Measurements from ENCODE around the gene FMN2.
"Not testable (repeated sequence)": the region's sequence is repeated elsewhere in the genome, so short reads cannot be mapped to it uniquely, and the experiment has no call there.

The FMN2 gene

DNA sequence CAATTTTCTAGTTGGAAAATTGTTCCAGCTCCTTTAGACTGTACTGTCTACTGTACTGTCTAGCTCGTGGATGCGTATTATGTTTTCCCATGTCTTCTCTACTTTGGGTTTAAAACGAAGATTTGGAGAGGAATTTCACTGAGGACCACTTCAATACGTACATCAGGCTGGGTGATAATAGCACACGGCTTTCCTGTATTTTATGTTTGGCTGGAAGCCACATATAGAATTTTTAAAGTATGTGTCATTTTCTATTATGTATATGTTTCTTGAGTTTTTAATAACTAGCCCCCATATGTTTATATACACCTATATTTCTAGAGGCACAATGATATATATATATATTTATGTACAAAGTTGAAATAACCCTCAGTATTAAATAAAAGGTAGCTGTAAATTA, 293.9 kb downstream of the FMN2 start:
- no peak for ATAC-seq

DNA sequence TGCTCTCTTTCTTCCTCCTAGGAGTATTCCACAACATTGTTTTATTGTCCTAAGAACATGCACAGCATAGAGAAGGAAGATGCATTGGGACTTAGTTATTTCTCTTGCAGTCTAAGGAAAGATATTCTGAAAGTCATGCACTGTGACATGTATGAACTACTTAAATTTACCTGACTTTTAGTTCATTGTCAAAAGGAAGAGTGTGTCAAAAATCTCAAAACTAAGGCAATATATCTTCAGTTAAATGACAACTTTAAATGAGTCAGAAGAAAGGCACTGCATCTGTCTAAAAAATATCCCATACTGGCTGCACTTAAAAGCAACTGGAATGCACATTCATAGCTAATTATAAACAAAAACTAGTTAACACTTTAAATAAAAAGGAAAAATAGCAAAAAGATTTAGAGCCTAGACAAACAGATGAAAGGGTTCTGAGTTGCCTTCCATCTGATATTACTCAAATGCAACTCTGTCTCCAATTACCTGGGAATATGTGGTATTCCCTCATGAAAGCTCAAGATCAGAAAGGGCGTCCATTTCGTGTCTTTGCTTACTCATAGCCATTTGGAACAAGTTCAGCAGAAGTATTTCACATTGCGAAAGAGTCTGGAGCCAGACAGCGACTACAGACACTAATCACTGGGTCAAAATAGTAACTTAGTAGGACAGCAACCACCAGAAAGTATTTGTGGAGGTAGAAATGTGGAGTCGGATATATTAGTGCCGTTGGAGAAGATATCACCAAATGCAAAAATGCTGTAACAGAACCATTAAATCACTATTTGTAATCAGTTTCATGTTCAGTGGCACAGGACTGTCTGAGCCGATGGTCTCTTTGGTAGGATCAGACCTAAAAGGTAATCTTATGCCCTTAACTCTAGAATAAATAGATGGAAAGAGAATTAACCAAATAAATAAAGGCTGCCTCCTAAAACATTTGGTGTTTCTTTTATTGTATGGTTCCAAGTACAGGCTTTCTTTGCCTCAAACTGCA, 294.6 kb downstream of the FMN2 start:
- no peak for ATAC-seq

DNA sequence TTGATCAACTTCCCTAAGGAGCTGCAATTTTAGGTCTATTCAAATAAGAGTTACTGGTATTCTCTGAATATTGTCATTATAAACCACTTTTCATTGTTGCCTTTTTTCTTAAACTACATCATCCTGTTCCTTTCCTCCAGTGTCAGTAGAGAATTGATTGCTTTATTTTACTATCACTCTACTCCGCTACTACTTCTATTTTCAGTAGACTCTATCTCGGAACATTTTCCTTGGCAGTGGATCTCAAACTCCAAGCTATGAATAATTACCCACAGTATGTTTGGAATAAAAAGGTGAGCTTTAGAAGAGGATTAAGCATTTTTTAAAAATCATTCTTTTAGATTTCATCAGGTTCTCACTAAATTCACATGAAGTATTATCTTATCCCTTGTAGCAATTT, 295.4 kb downstream of the FMN2 start:
- no peak for ATAC-seq

DNA sequence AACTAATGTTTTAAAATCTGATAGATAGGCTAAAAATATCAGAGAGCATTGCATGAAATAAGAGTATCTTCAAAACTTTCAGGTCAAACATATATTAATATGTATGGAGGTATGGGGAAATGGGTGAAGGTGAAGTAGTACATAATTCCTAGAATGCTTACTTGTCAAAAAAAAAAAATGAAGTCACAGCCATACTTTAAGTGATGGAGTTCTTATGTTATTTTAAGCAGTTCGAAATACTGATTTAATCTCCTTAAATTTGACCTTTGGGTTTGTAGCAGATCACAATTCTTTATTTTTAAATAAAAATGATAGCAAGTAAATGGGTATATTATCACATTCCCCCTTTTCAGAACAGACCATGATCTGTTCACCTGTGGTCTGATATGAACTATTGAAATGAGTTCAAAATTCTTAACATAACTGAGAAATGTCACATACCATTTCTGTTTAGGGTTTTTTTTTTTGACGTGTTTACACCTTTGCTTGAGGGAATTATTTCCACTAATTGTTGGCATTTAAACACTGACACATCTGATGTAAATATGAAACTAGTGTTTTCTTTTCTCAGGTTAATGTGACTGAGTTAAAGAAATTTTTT, 300.1 kb downstream of the FMN2 start:
- ATAC-seq, result no peak

DNA sequence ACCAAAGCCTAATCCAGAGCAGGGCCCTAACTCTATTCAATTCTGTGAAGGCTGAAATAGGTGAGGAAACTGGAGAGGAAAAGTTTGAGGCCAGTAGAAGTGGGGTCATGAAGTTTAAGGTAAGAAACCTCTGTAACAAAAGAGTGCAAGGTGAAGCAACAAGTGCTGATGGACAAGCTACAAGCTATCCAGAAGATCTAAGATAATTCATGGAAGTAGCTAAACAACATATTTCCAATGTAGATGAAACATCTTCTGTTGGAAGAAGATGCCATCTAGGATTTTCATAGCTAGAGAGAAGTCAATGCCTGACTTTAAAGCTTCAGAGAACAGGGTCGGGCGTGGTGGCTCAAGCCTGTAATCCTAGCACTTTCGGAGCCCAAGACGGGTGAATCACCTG, 302.7 kb downstream of the FMN2 start:
- ATAC-seq, result no peak

DNA sequence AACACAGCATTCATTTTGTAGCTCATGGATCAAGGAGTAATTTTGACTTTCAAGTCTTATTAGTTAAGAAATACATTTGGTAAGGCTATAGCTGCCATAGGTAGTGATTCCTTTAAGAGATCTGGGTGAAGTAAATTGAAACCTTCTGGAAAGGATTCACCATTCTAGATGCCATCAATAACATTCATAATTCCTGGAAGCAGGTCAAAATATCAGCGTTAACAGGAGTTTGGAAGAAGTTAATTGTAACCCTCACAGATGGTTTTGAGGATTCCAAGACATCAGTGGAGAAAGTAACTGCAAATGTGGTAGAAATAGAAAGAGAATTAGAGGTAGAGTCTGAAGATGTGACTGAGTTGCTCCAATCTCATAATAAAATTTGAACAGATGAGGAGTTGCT, 303.7 kb downstream of the FMN2 start:
- ATAC-seq, result no peak

DNA sequence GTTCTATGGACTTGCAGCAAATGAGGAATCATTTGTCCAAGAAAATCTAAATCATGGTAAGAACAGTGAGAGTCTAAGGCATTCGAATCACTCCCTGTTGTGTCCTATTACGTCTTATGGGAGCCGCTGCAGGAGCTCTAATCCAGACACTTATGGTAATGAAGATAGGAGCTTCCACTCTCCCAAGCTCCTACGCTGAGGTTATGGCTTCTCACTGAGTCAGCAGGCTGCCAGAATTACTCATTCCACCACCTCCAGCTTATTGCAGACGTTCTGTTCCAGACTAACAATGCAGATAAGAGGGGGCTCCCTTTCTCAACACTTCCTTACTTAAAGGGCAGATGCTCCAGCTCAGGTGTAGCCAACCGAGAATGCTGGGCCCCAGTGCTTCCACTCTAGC, 307.7 kb downstream of the FMN2 start:
- ATAC-seq, result no peak

DNA sequence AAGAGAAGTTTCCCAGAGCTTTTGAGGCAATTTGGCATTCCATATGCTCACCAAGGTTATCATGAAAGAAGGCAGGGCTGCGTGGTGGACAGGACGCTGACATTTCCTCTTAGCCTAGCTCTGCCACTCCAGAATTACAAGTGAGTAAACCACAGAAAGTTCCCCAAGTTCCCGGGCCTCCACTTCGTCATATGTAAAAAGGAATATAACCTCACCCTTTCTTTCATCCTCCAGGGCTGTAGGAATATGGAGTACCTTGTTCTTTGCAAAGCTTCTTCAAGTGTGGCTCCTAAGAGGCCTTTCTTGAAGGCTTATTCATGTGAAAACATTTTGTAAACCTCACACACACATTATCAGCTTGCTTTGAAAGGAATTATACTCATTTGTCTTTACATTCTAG, 310.0 kb downstream of the FMN2 start:
- ATAC-seq, result no peak

DNA sequence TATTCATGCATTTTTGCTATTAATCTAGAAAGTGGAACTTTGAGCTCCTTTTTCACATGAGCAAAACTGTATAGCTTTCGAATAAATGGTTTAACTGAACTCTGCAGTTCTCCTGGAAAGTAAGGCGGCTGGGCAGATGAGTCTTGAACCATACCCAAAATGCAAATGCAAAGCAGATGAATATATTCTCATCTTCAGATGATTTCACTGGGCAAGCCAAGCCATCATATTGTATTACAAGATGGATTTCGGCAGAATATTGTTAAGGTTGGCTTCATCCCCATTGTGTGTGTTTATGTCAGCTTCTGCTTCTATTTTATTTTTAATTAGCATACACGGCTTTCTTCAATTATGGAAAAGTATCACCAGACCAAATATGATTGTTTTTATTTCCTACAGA, 310.6 kb downstream of the FMN2 start:
- no peak for ATAC-seq

DNA sequence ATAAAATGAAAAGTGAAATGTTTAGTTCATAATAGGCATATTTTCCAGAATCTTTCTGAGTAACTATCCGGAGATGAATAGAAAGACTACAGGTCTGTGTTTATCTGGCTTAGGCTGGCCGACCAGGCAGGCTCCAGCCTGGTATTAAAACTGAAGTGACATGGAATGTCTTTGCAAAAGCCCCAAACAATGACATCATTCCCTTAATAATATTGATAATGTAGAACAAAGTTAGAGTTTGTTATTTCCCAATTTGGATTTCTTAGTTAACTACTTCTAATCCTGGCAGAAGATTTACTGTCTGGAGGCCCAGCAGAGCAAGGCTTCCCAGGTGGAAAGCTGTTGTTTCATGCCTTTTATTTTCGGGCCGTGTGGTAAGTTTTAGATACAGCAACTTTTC, 312.6 kb downstream of the FMN2 start:
- no peak for ATAC-seq

DNA sequence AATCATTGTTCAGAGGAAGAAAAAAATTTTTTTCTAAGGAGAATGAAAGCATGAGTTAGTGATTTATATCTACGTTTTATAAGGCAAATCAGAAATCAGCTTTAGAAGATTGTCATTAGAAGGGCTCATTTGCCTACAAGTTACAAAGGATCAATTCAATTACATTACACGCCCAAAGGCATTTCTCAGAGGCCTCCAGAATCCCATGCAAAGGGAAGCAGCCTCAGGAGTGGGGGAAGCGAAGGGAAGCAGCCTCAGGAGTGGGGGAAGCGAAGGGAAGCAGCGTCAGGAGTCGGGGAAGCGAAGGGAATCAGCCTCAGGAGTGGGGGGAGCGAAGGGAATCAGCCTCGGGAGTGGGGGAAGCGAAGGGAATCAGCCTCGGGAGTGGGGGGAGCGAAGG, 314.1 kb downstream of the FMN2 start:
- no peak for ATAC-seq

DNA sequence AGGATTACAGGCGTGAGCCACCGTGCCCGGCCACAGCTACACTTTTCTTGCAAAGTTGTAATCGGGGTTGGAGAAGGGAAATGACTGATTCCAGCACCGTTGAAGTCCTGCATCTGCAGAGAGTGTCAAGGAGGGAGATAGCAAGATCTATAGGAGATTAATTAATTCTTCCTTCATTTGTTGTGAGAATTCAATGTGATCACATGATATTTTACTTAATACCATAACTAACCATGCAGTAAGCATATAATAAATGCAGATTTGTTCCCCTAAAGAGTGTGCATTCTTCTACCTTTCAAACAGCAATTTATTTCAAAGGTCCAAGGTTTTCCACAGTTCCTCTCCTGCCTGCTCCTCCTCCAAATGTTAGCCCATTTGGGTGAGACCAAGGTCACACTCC, 315.7 kb downstream of the FMN2 start:
- ATAC-seq, result no peak

DNA sequence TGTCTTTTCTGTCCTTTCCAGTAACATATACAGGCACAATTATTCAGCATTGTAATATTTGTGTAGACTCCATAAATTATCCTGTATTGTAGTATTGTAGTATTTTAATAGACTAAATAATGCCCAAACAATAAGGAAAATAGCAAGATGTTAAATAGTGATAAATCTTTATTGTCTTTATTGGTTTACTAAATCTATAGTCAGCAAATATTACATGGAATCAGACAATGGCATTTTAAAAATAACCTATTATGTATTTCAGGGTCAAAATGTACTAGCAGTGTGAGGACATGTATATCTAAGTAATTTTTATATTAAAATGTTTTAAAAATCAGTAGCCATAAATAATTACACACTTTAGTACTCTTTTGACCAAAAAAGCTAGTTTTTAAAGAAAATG, 317.9 kb downstream of the FMN2 start:
- no peak for ATAC-seq

DNA sequence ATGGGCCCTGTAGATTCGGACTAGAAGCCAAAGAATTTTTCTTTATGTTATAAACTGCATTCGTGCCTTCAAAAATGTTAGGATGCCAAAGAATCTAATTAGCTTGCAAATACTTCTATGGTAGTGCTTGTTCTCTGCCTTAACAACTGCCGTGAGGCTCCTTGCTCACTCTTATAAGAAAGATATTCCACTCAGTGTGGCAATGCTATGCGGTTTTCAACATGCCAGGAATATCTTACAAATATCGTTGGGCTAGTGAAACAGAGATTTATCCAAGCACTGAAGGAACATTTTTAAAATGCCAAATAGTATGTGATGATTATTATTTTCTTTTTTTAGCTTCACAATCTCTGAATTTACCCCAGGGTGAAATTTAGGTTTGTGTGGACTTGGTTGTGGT, 322.0 kb downstream of the FMN2 start:
- no peak for ATAC-seq

DNA sequence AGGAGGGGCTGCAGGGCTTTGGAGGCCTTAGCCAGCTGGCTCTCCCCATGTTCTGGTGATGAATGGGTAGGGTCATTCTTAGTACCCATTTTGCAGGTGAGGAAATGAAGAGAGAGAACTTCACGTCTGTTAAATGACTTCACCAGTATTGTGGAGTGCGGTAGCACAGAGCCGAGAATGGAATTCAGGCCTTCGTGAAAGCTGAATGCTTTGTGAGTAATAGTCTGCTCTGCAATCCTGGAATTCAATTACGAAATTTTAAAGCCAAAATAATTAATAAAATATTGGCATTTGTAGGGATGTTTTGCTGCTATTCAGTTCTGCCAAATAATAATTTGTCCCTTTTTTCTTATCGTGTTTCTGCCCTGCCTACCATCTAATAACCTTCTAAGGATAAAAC, 322.6 kb downstream of the FMN2 start:
- ATAC-seq, result no peak

DNA sequence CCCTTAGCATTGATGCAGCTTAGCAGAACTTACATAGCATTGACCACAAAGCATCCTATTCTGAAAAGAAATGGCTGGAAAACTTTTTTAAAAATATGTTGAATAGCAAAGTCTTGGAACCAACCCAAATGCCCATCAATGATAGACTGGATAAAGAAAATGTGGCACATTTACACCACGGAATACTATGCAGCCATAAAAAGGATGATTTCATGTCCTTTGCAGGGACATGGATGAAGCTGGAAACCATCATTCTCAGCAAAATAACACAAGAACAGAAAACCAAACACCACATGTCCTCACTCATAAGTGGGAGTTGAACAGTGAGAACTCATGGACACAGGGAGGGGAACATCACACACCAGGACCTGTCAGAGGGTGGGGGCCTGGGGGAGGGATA, 323.3 kb downstream of the FMN2 start:
- ATAC-seq, result not testable (repeated sequence)

DNA sequence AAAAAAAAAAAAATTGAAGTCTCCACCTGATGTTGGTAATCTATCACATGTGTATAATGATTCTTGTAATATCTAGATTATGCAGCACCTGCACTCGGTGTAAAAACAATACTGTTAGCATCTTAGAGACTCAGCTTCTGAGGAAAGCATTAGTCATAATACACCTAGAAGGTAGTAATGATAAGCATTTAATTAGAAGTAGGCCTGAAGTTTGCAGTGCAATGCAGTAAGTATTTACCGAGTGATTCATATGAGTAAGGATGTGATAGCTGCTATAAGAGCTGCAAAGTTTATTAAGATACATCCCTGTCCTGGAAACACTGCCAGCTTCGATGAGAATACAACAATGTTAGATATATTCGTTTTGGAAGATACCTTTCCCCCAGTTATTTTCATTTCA, 323.8 kb downstream of the FMN2 start:
- ATAC-seq, result no peak

DNA sequence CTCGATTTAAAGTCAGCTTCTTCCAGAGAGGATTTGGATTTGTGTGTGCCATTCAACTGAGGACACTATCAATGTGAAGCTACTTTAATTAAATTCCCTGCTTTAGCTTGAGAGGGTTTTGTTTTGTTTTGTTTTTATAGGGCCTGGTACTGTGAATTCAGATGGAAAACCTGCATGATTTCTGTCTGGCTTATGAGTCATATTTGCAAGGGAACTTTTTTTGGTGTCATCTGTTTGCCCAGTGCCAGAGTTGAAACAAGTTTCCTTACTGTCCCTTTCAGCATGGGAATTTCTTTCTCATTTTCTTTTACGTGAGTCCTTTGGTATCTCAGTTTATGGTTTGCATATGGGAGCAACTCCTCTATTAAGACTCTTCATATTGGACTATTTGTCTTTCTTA, 325.6 kb downstream of the FMN2 start:
- ATAC-seq, result no peak

DNA sequence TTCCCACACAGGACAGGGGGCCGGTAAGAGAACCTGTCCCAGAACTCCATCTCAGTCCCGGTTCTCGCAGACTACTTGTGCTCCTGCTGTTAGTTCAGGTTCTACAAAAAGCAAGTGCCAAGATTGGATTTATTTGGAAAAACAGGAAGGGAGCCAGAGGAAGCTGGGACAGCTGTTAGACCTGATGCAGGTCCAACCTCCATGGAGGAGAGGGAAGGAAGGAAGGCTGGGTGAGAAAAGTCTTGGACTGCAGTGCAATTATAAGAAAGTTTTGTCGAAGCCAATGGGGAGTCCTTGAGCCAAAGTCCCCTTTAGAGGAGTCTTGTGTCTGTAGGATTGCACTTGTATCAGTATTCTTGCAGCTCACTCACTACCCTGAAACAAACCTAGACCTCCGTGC, 329.1 kb downstream of the FMN2 start:
- no peak for ATAC-seq

DNA sequence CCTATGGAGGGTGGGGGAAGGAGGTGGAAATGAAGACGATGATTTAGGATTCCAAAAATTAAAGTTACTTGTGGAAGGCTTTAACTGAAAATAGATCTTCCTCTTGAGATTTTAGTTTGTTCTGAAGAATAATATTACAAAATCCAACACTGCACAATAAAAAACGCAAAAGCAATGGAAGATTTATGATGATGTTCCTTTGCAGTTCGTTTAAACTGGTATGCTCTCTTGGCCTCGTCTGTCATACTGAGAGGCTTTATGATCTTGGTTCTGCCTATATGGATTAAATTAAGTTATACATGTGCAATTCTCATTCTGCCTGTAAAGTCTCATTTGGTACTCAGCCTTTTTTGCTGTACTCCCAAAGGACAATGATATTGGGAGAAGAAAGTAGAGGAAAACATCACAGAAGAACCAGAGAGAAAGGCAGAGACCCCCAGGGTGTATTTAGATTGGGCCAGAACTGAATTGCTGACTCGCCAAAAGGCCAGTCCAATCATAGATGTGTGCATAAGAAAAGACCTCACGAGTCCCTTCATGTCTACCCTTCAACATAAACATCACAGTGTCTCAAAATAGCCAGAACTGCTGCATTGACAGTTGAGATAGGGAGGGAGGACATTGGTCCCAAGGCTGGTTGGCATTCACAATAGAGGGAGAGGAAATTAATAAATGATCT, 331.7 kb downstream of the FMN2 start:
- no peak for ATAC-seq

DNA sequence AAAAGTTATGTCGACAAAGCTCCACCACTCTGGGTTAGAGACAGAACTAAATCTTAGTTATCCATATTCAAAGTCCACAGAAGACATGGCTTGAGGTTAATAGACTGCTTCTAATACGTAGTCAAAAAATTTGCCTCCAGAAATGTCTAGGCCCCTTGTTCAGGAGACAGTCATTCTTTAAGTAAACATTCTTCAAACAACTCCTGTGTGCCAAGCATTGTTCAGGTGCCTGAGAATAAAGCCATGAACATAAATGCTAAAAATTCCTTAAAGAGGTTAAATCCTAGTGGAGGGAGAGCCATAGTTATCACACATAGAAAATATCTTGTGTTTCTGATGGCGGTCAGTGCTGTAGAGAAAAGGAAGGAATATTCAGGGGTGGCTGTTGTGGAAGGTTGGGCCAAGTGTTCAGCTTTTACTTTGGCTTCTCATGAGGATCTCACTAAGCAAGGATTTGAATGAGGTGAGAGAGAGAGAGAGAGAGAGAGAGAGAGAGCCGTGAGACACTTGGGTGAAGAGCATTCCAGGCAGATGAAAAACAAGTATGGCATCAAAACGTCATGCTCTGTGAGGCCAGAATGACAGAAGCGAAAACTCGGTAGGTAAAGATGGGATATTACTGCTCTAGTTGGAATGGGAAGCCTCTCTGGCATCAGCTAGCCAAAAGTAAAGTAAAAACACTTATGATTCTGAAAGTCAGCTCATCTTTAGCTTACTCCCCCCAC, 333.2 kb downstream of the FMN2 start:
- ATAC-seq, result no peak

DNA sequence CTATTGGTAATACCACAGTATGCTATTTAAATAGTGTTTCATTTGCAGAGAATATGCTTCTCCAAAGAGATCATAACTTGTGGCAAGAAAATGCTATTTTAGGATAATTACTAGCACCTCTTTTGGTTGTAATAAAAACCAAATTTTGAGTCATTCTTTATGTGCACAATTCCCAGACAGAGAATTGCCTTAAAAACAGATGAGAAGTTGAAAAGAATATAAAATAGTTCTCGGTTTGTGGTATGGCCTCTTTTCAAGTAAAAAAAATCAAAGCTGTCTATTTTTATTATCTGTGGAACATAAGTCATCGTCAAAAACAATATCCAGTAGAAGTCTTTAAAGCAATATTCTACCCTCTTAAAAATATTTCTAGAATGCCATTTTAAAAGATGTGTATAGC, 334.4 kb downstream of the FMN2 start:
- ATAC-seq, result no peak

DNA sequence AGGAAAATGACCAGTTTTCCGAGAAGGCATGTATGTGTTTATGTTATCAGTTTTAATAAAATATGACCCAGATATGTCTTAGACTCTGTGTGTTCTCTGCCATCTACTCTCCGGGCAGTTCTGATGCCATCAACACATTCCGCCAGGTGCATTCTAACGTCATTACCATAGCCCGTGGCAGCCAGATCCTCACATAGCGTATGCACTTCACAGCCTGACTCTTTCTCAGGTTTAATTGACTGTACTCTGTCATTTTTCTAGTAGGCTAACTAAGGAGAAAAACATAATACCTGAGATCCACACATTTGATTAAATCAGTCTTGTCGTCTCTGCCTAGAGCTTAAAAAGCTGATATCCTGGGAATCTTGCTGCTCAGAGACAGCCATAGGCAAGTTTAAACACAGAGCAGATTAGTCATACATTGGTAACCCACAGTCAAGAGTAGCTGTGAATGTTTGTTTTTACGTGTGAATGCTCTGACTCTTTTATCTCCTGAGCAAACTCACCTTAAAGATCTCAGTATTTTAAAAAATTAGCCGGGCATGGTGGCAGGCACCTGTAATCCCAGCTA, 344.4 kb downstream of the FMN2 start:
- no peak for ATAC-seq
